Left ventricle myocardium inferior (tissue), 1 donor: ENCODE results near the gene NLRC5. TPM values are rescaled to one million over a fixed set of nuclear protein-coding genes. Genes with fewer than 3 reads are reported as not detected.

Source experiments
- DNase-seq: peaks from one replicate; pipeline ENCODE4 v3.0.0-alpha.2; 2020
- H3K27ac ChIP-seq: fragments of 200-600 bp; replicated peaks from 2 replicates; pipeline ENCODE4 v1.8.0; 2021
- H3K27me3 ChIP-seq: fragments of 200-600 bp; 2 replicates; pipeline ENCODE4 v1.8.0; 2021; ENCODE audit warnings: low read depth
- H3K36me3 ChIP-seq: fragments of 200-600 bp; 2 replicates; pipeline ENCODE4 v1.8.0; 2021
- H3K4me1 ChIP-seq: fragments of 200-600 bp; 2 replicates; pipeline ENCODE4 v1.8.0; 2021
- H3K4me3 ChIP-seq: fragments of 200-600 bp; 2 replicates; pipeline ENCODE4 v1.8.0; 2021; ENCODE audit warnings: mild to moderate bottlenecking, moderate library complexity
- H3K9me3 ChIP-seq: fragments of 200-600 bp; replicated peaks from 2 replicates; pipeline ENCODE4 v1.8.0; 2021
- intact Hi-C: fragments of 100-400 bp; cut with micrococcal nuclease; formaldehyde crosslinking; loops from one replicate; pipeline ENCODE4 v1.11.0; 2022
- total RNA-seq: library from RNA; stranded (reverse); fragmentation: NEBNext Ultra II Directional; extraction: Animal tissue kit (Norgen Biotek cat#: 25700); gene quantifications from one replicate; pipeline ENCODE4 v1.2.1, GENCODE V29; 2021
- TF ChIP-seq, protein P1 (sequence below): fragments of 200-600 bp; IDR thresholded peaks from 2 replicates; pipeline ENCODE4 v1.8.0; 2021; ENCODE audit warnings: antibody characterized with exemption, mild to moderate bottlenecking, borderline replicate concordance
- donor health status: DM: no; HTN: yes; CAD: no; lungs with severe emphysema.

The NLRC5 gene
- total RNA-seq, 1 donor from 2014 or later: 6.6 TPM

DNA sequence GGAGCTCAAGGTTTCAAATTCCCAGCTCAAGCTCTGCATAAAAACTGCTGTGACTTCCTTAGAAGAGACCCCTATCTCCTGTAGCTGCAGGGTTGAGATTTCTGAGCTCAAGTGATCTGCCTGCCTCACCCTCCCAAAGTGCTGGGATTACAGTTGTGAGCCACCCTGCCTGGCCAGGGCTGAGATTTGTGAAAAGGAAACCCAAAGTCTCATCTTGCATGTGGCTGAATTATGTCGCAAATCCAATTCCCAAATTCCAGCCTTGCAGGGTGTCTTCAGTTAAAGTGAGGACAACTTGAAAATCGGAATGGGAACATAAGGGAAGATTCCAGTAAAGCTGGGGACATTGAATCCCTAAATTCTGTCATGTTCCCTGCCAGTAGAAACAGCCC is 41.8 kb upstream of the NLRC5 start:
- peaks cover 9% of the 10 kb centered on the region for H3K4me1 ChIP-seq
- H3K36me3 ChIP-seq: peaks cover 37% of the 10 kb centered on the region
- intact Hi-C loops: loop anchor here (10.0 kb wide), 1 partner anchor 83 kb away; the partner anchor contains the start of gene SLC12A3
- no peaks in the 10 kb centered on the region for H3K9me3 ChIP-seq
- no peak overlapping the region for H3K4me3 ChIP-seq
- no peak overlapping the region for H3K27ac ChIP-seq
- DNase-seq: no peak
- TF ChIP-seq, protein P1, sequence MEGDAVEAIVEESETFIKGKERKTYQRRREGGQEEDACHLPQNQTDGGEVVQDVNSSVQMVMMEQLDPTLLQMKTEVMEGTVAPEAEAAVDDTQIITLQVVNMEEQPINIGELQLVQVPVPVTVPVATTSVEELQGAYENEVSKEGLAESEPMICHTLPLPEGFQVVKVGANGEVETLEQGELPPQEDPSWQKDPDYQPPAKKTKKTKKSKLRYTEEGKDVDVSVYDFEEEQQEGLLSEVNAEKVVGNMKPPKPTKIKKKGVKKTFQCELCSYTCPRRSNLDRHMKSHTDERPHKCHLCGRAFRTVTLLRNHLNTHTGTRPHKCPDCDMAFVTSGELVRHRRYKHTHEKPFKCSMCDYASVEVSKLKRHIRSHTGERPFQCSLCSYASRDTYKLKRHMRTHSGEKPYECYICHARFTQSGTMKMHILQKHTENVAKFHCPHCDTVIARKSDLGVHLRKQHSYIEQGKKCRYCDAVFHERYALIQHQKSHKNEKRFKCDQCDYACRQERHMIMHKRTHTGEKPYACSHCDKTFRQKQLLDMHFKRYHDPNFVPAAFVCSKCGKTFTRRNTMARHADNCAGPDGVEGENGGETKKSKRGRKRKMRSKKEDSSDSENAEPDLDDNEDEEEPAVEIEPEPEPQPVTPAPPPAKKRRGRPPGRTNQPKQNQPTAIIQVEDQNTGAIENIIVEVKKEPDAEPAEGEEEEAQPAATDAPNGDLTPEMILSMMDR: no peak
- no peaks in the 10 kb centered on the region for H3K27me3 ChIP-seq

DNA sequence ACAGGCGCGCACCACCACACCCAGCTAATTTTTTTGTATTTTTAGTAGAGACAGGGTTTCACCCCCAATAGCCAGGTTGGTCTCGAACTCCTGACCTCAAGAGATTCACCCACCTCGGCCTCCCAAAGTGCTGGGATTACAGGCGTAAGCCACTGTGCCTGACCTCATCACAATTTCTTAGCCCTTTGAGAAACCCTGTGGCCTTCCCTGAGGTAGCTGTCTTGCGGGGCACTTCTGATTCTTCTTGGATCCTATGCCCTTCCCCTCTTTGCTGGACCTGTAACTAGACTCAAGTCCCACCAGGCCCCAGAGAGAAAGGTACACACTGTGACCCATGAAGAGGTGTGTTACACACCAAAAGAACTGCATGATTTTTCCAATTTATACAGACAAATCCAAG is 41.1 kb upstream of the NLRC5 start:
- Histone ChIP-seq H3K27me3 (no peaks in the 10 kb centered on the region), H3K27ac (no peak overlapping the region), H3K4me1 (peaks cover 9% of the 10 kb centered on the region), H3K9me3 (no peaks in the 10 kb centered on the region), H3K36me3 (peaks cover 31% of the 10 kb centered on the region), H3K4me3 (no peak overlapping the region)
- no peak for DNase-seq
- intact Hi-C loops: loop anchor here (10.0 kb wide), 1 partner anchor 83 kb away; the partner anchor contains the start of gene SLC12A3
- TF ChIP-seq, protein P1: no peak

DNA sequence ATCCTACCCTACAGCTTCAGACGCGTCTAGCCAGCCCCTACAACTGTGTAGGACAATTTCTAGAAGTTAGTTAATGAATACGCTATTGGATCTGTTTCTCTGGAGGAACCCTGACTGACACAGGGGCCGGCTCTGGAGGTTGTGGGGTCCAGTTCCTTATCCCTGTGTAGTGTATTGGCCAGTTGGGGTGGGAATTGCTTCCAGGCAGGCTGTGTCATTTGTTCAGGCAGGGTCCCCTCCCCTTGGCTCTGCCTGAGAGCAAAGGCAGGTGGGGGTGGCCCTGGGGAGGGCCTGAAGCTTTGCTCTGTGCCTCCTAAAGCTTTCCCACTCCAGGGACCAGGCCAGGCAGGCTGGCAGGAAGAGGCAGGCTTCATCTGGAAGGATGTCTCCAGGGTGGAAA is 39.3 kb upstream of the NLRC5 start:
- DNase-seq: no peak
- no peak overlapping the region for H3K27ac ChIP-seq
- H3K36me3 ChIP-seq: peaks cover 13% of the 10 kb centered on the region
- TF ChIP-seq, protein P1: no peak
- peaks cover 9% of the 10 kb centered on the region for H3K4me1 ChIP-seq
- no peaks in the 10 kb centered on the region for H3K9me3 ChIP-seq
- H3K4me3 ChIP-seq: no peak overlapping the region
- intact Hi-C loops: no loop called here
- H3K27me3 ChIP-seq: no peaks in the 10 kb centered on the region

DNA sequence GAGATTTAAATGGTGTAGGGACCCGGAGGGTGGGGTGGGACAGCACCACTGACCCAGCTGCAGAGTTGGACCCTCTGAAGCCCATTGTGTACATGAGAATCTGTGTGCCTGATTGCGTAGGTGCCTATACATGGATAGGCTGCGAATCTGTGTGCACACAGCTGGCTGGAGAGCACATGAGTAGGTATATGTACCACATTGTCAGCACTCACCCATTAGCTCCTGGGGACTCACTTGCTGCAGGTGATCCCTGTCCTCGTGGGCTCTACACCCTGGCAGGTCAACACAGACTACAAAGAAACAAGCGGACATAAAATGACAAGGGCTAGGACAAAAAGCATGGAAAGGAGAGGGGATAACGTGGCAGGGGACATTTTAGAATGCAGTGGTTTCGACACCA is 38.9 kb upstream of the NLRC5 start:
- Histone ChIP-seq H3K27me3 (no peaks in the 10 kb centered on the region), H3K4me3 (no peak overlapping the region), H3K9me3 (no peaks in the 10 kb centered on the region), H3K36me3 (peaks cover 9% of the 10 kb centered on the region), H3K4me1 (peaks cover 5% of the 10 kb centered on the region), H3K27ac (no peak overlapping the region)
- DNase-seq: no peak
- intact Hi-C loops: no loop called here
- TF ChIP-seq, protein P1: no peak

DNA sequence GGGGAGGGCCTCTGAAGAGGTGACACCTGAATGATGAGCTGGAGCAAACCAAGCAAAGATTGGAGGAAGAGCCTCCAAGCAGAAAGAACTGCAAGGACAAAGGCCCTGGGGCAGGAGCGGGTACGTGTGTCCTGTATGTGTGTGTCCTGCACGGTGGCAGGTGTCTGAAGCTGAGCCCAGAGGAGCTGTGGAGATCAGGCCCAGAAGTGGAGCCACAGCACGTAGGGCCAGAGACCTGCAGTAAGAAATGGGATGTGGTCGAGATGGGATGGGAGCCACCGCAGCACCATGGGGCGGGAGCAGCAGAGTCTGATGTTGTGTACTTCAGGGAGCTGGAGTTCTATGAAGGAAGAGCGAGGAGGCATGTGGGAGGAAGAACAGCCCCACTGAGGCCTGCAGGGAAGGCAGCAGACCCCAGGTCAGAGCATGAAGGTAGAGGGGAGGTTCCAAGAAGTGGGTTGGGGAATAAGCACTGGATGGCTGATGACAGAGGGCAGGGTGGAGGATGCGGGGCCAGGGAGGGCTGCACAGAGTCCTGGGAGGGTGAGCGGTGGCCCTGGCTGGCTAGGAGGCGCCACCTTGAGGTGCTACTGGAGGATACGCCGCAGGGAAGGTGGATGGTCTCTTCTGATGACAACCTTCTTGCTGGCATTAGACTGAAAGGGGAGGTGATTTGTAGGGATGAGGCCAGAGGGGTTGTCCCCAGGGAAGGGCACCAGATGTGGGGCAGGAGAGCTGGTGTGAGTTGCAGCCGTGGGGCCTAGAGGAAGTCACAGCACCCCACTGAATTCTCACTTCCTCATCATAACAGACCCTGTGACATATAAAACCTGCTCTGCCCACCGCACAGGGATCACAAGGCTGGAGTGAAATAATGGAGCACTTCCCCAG is 38.2 kb upstream of the NLRC5 start:
- Histone ChIP-seq H3K4me3 (no peak overlapping the region), H3K27me3 (no peaks in the 10 kb centered on the region), H3K4me1 (peaks cover 1% of the 10 kb centered on the region), H3K27ac (no peak overlapping the region), H3K36me3 (peaks cover 5% of the 10 kb centered on the region), H3K9me3 (no peaks in the 10 kb centered on the region)
- intact Hi-C loops: no loop called here
- TF ChIP-seq, protein P1: peak; percentile 68
- DNase-seq: peak; percentile 23
